ELR (cell line): Measurements from ENCODE around the gene NEURL1.
A peak's percentile ranks its signal among the peaks of the same experiment; 100 is the strongest.
"Not testable (repeated sequence)": the region's sequence is repeated elsewhere in the genome, so short reads cannot be mapped to it uniquely, and the experiment has no call there.

Experiments used
- DNase-seq: peaks from one replicate; pipeline ENCODE4 v3.0.0-alpha.2; 2015; ENCODE audit warnings: low read depth

The NEURL1 gene

GRCh38 chr10:103495321-103495720 is 1.8 kb downstream of the NEURL1 start:
- no peak for DNase-seq

DNA sequence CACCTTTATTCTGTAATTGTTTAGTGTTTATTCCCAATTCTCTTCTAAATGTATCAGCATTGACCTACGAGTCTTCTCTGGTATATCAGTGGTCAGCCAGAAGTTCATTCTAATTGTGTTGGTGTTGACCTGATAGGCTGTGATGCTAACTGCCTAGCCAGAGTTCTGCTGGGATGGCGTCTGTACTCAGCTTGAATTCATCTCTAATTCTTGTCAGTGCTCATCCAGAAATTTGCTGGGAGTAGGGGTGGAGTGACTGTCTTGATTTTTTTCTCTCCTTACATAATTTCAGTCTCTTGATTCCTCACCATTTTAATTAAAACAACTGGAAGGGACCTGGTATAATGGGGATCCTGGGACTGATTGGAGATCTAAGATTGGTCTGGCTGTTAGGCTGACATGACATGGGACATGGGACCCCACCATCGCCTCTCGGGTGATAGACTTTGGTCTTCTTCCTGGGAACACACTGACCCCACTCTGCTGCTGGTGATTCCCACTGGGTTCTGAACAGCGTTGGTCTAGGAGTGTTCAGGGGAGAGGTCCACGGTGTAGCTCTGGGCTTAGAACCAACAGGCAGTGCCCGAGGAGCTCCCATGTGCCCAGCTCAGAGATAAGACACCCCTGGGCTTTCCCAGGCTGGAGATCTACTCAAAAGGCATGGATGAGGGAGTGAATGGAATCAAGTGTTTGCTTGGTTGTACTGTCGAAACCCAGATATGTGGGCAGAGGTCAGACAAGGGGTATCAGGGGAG is 3.8 kb downstream of the NEURL1 start:
- no peak for DNase-seq

DNA sequence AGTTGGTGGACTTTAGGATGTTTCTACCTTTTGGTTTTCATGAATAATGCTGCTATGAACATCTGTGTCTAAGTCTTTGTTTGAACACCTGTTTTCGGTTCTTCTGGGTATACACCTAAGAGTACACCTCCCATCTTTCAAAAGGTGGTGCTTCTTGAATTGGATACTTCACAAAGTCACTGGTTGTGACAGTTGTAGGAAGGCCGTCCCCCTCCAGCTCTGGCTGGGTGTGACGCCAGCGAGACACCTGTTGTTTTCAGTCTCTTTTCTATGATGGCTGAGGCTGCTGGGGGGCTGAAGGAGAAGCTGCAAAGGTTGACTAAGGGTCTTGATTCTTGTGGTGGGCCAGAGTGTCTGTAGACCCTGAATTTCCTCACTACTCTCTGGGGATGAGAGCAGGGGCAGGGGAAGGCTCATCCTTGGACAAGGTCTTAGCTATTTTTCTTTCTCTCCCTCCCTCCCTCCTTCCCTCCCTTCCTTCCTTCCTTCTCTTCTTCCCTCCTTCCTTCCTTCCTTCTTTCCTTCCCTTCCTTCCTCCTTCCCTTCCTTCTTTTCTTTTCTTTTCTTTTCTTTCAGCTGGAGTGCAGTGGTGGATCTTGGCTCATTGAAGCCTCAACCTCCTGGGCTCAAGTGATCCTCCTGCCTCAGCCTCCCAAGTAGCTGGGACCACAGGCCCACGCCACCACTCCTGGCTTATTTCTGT is 5.6 kb downstream of the NEURL1 start:
- no peak for DNase-seq

DNA sequence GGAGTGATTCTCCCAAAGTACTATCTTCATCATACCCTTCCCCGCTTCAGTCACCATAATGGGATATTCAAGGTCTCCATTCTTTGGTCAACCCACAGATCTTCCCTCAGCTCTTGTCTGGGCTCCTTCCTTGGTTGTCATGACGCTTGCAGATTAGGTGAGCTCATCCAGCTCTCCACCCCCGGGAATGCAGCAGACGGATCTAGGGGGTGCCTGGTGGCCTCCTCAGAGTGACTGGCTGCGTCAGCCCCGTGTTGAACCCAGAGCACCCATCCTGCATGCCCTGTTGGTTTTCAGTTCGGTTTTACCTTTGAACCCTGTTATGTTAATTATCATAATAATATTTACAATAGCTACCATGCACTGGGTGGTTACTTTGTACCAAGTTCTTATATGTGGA is 6.4 kb downstream of the NEURL1 start:
- peak; percentile 26 for DNase-seq

GRCh38 chr10:103500481-103500880 is 7.0 kb downstream of the NEURL1 start:
- no peak for DNase-seq

DNA sequence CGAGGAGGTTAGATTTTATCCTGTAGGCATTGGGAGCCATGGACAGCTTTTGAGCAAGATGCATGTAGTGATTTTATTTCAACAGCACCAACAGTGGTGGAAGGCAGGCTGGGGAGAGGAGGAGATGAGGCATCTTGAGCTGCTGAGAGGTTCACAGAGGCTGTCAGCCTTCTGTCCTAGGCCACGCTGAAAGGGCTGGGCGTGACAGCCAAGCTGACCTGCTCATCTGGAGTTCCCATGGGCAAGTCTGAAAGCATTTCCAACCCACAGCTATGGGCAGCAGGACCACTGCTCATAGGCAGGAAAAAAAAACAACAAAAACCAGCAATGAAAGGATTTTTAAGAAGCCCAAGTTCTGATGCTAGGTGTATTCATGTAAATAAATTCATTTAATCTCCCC is 7.7 kb downstream of the NEURL1 start:
- DNase-seq = no peak

- no peak for DNase-seq
These were observed 9.6 kb downstream of the NEURL1 start for GRCh38 chr10:103502849-103503660.

- not testable (repeated sequence) for DNase-seq
These were observed 10.3 kb downstream of the NEURL1 start for GRCh38 chr10:103503777-103504176.

DNA sequence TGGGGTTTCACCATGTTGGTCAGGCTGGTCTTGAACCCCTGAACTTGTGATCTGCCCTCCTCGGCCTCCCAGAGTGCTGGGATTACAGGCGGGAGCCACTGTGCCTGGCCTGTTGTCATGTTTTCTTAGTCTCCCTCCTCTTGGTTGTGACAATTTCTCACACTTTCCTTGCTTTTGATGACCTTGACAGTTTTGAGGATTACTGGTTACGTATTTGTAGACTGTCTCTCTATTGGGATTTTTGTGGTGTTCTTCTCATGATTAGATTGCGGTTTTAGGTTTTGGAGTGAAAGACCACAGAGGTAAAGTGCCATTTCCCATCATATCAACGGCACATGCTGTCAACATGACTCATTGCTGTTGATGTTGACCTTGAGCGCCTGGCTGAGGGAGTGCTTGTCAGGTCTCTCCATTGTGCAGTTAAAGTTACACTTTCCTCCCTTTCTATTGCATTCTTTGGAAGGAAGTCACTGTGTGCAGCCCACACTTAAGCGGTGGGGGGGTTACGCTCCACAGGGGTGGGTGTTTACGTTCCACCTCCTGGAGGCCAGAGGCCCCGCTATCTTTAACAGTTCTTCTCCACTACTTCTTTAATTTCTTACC is 10.8 kb downstream of the NEURL1 start:
- peak; percentile 90 for DNase-seq

GRCh38 chr10:103506061-103506460 is 12.6 kb downstream of the NEURL1 start:
- no peak for DNase-seq

DNA sequence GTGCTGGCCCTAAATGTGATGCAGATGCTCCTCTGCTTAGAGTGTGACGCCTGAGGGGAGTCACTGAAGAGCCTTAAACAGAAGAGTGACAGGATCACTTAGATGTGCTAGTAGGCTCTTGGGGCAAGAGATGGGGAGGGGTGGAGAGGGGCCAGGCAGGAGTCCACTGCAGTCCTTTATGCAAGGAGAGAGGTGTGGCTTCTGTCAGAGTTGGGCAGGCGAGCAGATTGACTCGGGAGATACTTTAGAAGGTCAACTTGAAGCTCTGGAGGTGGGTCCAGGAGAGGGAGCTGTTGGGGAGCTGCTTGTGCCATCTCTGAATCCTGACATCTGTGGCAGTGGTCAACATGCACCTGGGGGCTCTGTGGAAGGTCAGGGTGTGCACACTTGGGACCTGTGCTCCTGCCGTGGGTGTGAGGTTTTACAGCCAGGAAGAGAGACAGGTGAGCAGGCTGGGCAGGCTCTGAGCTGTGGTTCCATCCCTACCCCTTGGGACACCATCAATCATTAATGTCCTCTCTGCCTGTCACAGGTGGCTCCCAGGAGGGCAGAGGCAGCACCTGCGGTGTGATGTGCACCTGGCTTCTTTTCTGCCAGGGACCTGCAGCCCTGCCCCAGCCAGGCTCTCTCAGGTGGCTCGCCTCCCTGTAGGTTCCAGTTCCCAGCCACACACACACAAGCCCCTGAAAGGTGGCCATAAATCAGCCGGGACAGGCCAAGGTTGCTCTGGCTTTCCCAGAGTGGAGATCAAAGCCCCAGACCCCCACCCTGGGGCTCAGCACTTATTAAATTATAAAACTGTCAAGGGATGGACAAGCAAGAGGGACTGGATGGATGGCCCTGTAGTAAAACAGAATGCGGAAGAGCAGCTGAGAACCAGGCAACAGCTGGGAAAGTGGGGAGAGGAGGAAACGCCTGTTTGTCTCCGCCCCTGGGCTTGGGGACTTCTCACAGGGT is 14.0 kb downstream of the NEURL1 start:
- DNase-seq = no peak

DNA sequence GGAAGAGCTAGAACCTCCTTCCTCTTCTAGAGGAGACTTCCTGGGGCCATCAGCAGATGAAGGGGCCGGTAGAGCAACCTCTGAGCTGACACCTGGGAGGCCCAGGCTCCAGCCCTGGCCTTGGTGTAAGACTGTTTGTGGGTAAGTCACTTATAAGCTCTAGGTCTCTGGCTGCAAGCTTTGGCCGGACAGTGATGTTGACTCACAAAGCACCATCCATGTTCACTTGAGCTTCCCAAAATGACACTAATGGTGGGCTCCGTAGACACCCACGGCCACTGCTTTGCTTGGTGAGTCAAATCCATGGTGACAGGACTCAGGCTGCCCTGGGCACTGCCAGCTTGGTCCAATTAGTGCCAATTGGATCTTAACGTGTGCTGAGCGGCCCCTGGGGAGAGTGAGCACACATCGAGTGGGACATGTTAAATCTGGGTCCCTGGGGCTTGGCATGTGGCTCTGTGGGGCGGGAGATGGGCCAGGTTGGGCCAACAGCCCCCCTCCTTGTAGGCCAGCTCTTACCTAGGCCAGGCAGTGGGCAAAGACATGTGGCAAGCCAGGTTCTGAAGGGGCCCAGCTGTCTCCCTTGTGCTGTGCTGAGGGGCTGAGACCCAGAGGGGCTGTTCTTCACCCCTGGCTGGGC is 16.7 kb downstream of the NEURL1 start:
- DNase-seq = no peak

DNA sequence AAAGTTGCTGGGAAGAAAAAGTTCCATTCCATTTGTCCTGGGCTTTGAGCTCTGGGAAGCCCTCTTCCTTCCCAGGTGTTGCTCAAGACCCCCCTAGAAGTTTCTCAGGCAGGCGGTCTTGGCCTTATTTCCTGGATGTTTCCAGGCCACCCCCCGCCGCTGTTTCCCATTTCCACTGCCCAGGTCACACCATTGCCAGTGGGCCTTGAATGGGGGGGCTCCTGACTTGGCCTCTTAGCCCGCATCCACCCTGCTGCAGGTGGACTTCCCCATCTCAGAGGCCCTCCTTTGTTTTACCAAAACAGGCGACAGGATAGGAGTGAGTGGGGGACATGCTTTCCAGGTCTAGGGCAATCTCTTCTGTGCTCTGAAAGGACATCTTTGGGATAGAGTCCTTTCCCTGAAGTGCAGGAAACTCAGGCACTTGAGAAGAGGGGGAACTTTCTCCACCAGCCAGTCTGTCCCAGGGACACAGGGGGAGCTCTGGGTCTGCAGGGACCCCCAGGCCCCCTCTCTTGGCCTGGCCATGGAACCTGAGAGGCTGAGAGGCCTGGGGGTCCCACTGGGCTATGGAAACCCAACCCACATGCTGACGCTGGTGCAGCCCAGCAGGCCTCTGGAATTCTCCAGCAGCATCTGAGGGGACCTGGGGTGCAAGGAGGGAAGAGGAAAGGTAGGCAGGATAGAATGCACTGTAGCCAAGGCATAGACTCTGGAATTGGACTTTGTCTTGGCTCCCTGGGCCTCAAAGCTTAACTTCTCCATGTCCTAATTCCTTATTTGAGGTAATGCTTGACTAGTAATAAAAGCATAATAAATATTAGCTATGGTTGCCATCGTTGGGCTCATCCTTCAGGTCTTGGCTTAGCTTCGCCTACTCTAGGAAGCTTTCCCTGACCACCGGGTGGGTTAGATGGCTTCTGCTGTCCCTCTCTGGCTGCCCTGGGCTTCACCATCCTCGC is 17.6 kb downstream of the NEURL1 start:
- DNase-seq = no peak

DNA sequence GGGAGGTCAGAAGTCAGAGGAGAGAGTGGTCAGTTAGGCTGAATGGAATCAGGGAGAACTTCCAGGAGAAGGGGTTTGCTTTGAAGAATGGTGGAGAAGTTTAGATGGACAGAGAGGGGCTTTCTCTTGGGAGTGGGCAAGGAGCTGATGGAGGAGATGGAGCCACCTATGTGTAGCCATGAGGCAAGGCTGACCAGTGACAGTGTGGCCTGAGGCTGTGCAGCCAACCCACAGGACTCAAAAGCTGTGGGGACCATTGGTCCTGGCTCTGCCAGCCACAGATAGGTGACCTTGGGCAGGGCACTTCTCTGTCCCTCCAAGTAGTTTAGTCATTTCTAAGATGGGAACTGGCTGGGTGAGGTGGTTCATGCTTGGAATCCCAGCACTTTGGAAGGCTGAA is 18.7 kb downstream of the NEURL1 start:
- DNase-seq = no peak

- no peak for DNase-seq
These were observed 19.3 kb downstream of the NEURL1 start for GRCh38 chr10:103512591-103513379.

GRCh38 chr10:103513380-103514060 is 20.0 kb downstream of the NEURL1 start:
- DNase-seq = no peak

- no peak for DNase-seq
These were observed 20.7 kb downstream of the NEURL1 start for GRCh38 chr10:103514244-103514643.
